Right atrium auricular region (tissue), 2 donors: ENCODE data around the gene PCDH9. TPM values are rescaled to one million over a fixed set of nuclear protein-coding genes. Genes with fewer than 3 reads are reported as not detected.

Experiments
- DNase-seq: peaks from one replicate; pipeline ENCODE4 v3.0.0-alpha.2; 2019; ENCODE audit warnings: low spot score
- H3K27ac ChIP-seq, 2 donors: fragments of 200-600 bp; sonication (generic); 1 replicate in 1 of 2; 2 replicates in 1 of 2; pipeline ENCODE4 v1.5.1; 2016 to 2019
- H3K27me3 ChIP-seq, 2 donors: fragments of 200-600 bp; sonication (generic); one replicate each; pipeline versions ENCODE4 v1.5.1 to v1.6.0; 2017 to 2019
- H3K36me3 ChIP-seq: fragments of 200-600 bp; sonication (generic); one replicate; pipeline ENCODE4 v1.5.1; 2016
- H3K4me1 ChIP-seq, 2 donors: fragments of 200-600 bp; sonication (generic); one replicate each; pipeline versions ENCODE4 v1.5.1 to v1.6.0; 2017 to 2019
- H3K4me3 ChIP-seq, 2 donors: fragments of 200-600 bp; sonication (generic); 1 replicate in 1 of 2; 2 replicates in 1 of 2; pipeline ENCODE4 v1.5.1; 2017 to 2019; ENCODE audit warnings: mild to moderate bottlenecking in 1 of 2, moderate library complexity in 1 of 2
- H3K9me3 ChIP-seq, 2 donors: fragments of 200-600 bp; sonication (generic); one replicate each; pipeline ENCODE4 v1.5.1; 2019
- CTCF ChIP-seq, 2 donors: fragments of 200-600 bp; sonication (generic); IDR thresholded peaks; one replicate each; pipeline ENCODE4 v1.5.1; 2019; ENCODE audit warnings: antibody characterized with exemption in 2 of 2
- total RNA-seq, 2 donors: library from RNA; depleted of rRNA; stranded (reverse); fragments of >200 nt; gene quantifications; one replicate each; pipeline ENCODE4 v1.1.0, GENCODE V29; 2016

Gene PCDH9
- total RNA-seq, 2 donors from 2014 or later: 19.4 to 28.7 TPM

GRCh38 chr13:66462187-66462586 lies 767.9 kb downstream of the PCDH9 start:
- Histone ChIP-seq H3K27ac (no peak overlapping the region), H3K9me3 (no peaks in the 10 kb centered on the region), H3K4me1 (peaks cover 0 to 5% of the 10 kb centered on the region in 2 donors), H3K36me3 (no peaks in the 10 kb centered on the region), H3K4me3 (no peak overlapping the region), H3K27me3 (no peaks in the 10 kb centered on the region)
- TF ChIP-seq CTCF (IDR thresholded peaks at IDR 0.05): no peak
- DNase-seq: no peak

GRCh38 chr13:66461021-66461420 lies 769.1 kb downstream of the PCDH9 start:
- Histone ChIP-seq H3K9me3 (no peaks in the 10 kb centered on the region), H3K27me3 (no peaks in the 10 kb centered on the region), H3K4me1 (peaks cover 0 to 5% of the 10 kb centered on the region in 2 donors), H3K36me3 (no peaks in the 10 kb centered on the region), H3K27ac (no peak overlapping the region), H3K4me3 (no peak overlapping the region)
- DNase-seq: no peak
- no peak for TF ChIP-seq CTCF (IDR thresholded peaks at IDR 0.05)

GRCh38 chr13:66459634-66460033 lies 770.5 kb downstream of the PCDH9 start:
- Histone ChIP-seq H3K4me1 (peaks cover 0 to 5% of the 10 kb centered on the region in 2 donors), H3K27ac (no peak overlapping the region), H3K4me3 (no peak overlapping the region), H3K36me3 (no peaks in the 10 kb centered on the region), H3K27me3 (no peaks in the 10 kb centered on the region), H3K9me3 (no peaks in the 10 kb centered on the region)
- DNase-seq: no peak
- no peak for TF ChIP-seq CTCF (IDR thresholded peaks at IDR 0.05)

- Histone ChIP-seq H3K36me3 (no peaks in the 10 kb centered on the region), H3K4me1 (peaks cover 0 to 5% of the 10 kb centered on the region in 2 donors), H3K27ac (no peak overlapping the region), H3K4me3 (no peak overlapping the region), H3K9me3 (no peaks in the 10 kb centered on the region), H3K27me3 (no peaks in the 10 kb centered on the region)
- no peak for TF ChIP-seq CTCF (IDR thresholded peaks at IDR 0.05)
- no peak for DNase-seq
Measured at GRCh38 chr13:66459143-66459542, 771.0 kb downstream of the PCDH9 start.

- TF ChIP-seq CTCF (IDR thresholded peaks at IDR 0.05): no peak
- Histone ChIP-seq H3K4me1 (no peaks in the 10 kb centered on the region), H3K4me3 (no peak overlapping the region)
Measured at GRCh38 chr13:66446413-66446812, 783.7 kb downstream of the PCDH9 start.

GRCh38 chr13:66443926-66444325 lies 786.2 kb downstream of the PCDH9 start:
- H3K4me3 ChIP-seq: no peak overlapping the region
- no peaks in the 10 kb centered on the region for H3K36me3 ChIP-seq
- H3K9me3 ChIP-seq: no peaks in the 10 kb centered on the region
- H3K27me3 ChIP-seq: no peaks in the 10 kb centered on the region
- H3K4me1 ChIP-seq: no peaks in the 10 kb centered on the region
- no peak for DNase-seq
- TF ChIP-seq CTCF (IDR thresholded peaks at IDR 0.05): no peak
- H3K27ac ChIP-seq: no peak overlapping the region

More at GRCh38 chr13:66446413-66446812, 783.7 kb downstream of the PCDH9 start:
- Histone ChIP-seq H3K9me3 (no peaks in the 10 kb centered on the region), H3K27ac (no peak overlapping the region), H3K27me3 (no peaks in the 10 kb centered on the region), H3K36me3 (no peaks in the 10 kb centered on the region)
- DNase-seq: no peak
